Parathyroid adenoma (tissue), 2 donors: ENCODE data around the gene GAREM1.
"Not testable (repeated sequence)": the region's sequence is repeated elsewhere in the genome, so short reads cannot be mapped to it uniquely, and the experiment has no call there.

Experiments
- H2AFZ ChIP-seq: fragments of 300-600 bp; sonication (generic); one replicate; pipeline ENCODE4 v1.7.0; 2017; ENCODE audit warnings: antibody characterized with exemption, mild to moderate bottlenecking
- H3K27ac ChIP-seq: fragments of 300-600 bp; sonication (generic); one replicate; pipeline ENCODE4 v1.7.0; 2017
- H3K27me3 ChIP-seq: fragments of 300-600 bp; sonication (generic); one replicate; pipeline ENCODE4 v1.7.0; 2017; ENCODE audit warnings: low read length; ENCODE audit not compliant: control insufficient read depth, insufficient read depth
- H3K36me3 ChIP-seq: fragments of 300-600 bp; sonication (generic); one replicate; pipeline ENCODE4 v1.7.0; 2017; ENCODE audit warnings: low read length; ENCODE audit not compliant: control insufficient read depth, insufficient read depth
- H3K4me1 ChIP-seq: fragments of 300-600 bp; sonication (generic); one replicate; pipeline ENCODE4 v1.7.0; 2017; ENCODE audit warnings: control low read depth
- H3K4me2 ChIP-seq: fragments of 300-600 bp; sonication (generic); one replicate; pipeline ENCODE4 v1.7.0; 2017; ENCODE audit warnings: low read length
- H3K4me3 ChIP-seq: fragments of 300-600 bp; sonication (generic); one replicate; pipeline ENCODE4 v1.7.0; 2017; ENCODE audit warnings: low read depth, low read length
- H3K79me2 ChIP-seq: fragments of 300-600 bp; sonication (generic); one replicate; pipeline ENCODE4 v1.7.0; 2017; ENCODE audit warnings: control low read depth
- H3K9ac ChIP-seq: fragments of 300-600 bp; sonication (generic); one replicate; pipeline ENCODE4 v1.7.0; 2017; ENCODE audit warnings: mild to moderate bottlenecking
- H3K9me3 ChIP-seq: fragments of 300-600 bp; sonication (generic); one replicate; pipeline ENCODE4 v1.7.0; 2017; ENCODE audit warnings: low read length; ENCODE audit not compliant: control insufficient read depth
- CTCF ChIP-seq: fragments of 300-600 bp; sonication (generic); IDR thresholded peaks from one replicate; pipeline ENCODE4 v1.7.0; 2017; ENCODE audit warnings: antibody characterized with exemption, mild to moderate bottlenecking
- donor health status: primary hyperparathyroidism.

The GAREM1 gene

DNA sequence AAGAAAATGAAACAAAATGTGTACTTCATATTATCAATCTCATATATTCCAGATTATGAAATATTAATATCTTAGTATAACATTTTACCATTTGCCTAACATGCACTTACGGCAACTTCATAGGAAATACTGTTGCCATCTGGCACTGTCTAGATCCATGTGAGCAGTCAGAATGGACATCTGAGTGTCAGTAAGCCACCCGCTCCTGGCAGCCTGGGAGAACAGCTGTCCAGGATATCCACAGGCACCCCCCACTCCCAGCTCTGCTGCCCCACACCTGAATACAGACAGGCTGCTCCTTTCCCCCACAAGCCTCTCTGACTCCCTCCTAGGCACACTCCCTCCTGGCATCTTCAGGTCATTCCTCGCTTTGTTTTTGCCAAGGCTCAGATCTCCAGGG is 127.0 kb downstream of the GAREM1 start:
- H3K79me2 ChIP-seq, result no peaks in the 10 kb centered on the region
- no peak overlapping the region for H3K27ac ChIP-seq
- no peak overlapping the region for H3K4me2 ChIP-seq
- H3K4me3 ChIP-seq, result no peak overlapping the region
- no peak for TF ChIP-seq CTCF
- H2AFZ ChIP-seq, result no peak overlapping the region
- H3K9ac ChIP-seq, result no peak overlapping the region
- H3K9me3 ChIP-seq, result no peaks in the 10 kb centered on the region
- H3K36me3 ChIP-seq, result no peaks in the 10 kb centered on the region
- no peaks in the 10 kb centered on the region for H3K27me3 ChIP-seq
- H3K4me1 ChIP-seq, result no peaks in the 10 kb centered on the region

- H3K4me1 ChIP-seq, H3K36me3 ChIP-seq: not testable (repeated sequence)
These were observed 129.6 kb downstream of the GAREM1 start for GRCh38 chr18:32341112-32341511.

GRCh38 chr18:32339045-32339444 is 131.6 kb downstream of the GAREM1 start:
- no peak overlapping the region for H3K4me3 ChIP-seq
- no peak overlapping the region for H3K4me2 ChIP-seq
- no peak overlapping the region for H3K9ac ChIP-seq
- H3K27me3 ChIP-seq, result no peaks in the 10 kb centered on the region
- no peaks in the 10 kb centered on the region for H3K4me1 ChIP-seq
- H2AFZ ChIP-seq, result no peak overlapping the region
- H3K36me3 ChIP-seq, result no peaks in the 10 kb centered on the region
- H3K9me3 ChIP-seq, result no peaks in the 10 kb centered on the region
- H3K27ac ChIP-seq, result no peak overlapping the region
- no peaks in the 10 kb centered on the region for H3K79me2 ChIP-seq
- no peak for TF ChIP-seq CTCF

More at GRCh38 chr18:32341112-32341511, 129.6 kb downstream of the GAREM1 start:
- not testable (repeated sequence) for H2AFZ ChIP-seq, H3K27me3 ChIP-seq, H3K9ac ChIP-seq, H3K9me3 ChIP-seq, H3K4me2 ChIP-seq, H3K79me2 ChIP-seq, H3K4me3 ChIP-seq, H3K27ac ChIP-seq

DNA sequence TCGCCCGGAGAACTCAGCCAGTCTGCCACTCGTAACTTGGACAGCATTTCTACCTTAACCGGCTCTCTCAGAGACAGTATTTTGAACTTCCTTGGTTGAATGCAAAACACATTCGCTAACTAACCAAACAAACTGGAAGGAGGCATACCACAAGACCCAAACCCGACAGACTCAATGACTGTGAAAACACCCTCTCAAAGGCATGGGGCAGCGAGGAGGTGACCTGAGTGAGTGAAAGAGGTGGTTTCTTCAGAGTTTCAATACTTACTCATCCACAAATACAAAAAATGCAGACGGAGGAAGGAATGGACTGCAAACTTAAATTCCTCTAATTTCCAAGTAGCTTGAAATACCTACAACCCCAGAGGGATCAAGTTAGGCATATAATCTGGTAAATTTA is 132.9 kb downstream of the GAREM1 start:
- Histone ChIP-seq H3K27ac (no peak overlapping the region), H3K9me3 (no peaks in the 10 kb centered on the region), H3K4me2 (no peak overlapping the region), H3K36me3 (no peaks in the 10 kb centered on the region), H3K4me1 (no peaks in the 10 kb centered on the region), H3K4me3 (no peak overlapping the region), H3K9ac (no peak overlapping the region), H2AFZ (no peak overlapping the region), H3K79me2 (no peaks in the 10 kb centered on the region), H3K27me3 (no peaks in the 10 kb centered on the region)
- TF ChIP-seq CTCF, result no peak

DNA sequence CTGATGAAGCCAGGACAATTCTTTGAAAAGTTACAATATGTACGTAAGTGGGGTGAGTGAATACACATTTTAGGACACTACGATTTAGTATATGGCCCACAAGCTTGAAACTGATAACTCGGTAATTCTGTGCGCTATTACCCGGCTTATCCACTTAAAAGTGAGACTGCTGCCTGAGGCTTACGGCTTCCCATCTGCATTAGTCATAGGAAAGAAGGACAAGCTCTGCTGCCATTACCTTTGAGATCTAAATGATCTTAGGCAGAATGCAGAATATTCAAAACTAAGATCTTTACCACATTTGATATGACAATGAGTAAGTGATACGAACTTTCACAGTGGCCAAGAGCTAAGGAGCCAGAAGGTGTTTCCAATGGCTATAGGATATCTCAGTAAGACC is 133.3 kb downstream of the GAREM1 start:
- Histone ChIP-seq H3K79me2 (no peaks in the 10 kb centered on the region), H3K27me3 (no peaks in the 10 kb centered on the region), H3K4me2 (no peak overlapping the region), H2AFZ (no peak overlapping the region), H3K9me3 (no peaks in the 10 kb centered on the region), H3K4me3 (no peak overlapping the region), H3K9ac (no peak overlapping the region), H3K27ac (no peak overlapping the region), H3K36me3 (no peaks in the 10 kb centered on the region), H3K4me1 (no peaks in the 10 kb centered on the region)
- TF ChIP-seq CTCF, result no peak
